ENCODE results near the gene HSF2BP. TPM values are rescaled to one million over a fixed set of nuclear protein-coding genes. Genes with fewer than 3 reads are reported as not detected.

HSF2BP gene
- total RNA-seq = under 1 TPM; 0.32 to 0.48 (median 0.47) TPM
- long read RNA-seq, donor 1, partial matches to known transcripts = 0 of 1 reads
- long read RNA-seq, donor 1, other reads (novel, unspliced or antisense) = 1 of 1 reads
- long read RNA-seq, donor 2, partial matches to known transcripts = 1 of 1 reads
- long read RNA-seq, donor 2, other reads (novel, unspliced or antisense) = 0 of 1 reads

DNA sequence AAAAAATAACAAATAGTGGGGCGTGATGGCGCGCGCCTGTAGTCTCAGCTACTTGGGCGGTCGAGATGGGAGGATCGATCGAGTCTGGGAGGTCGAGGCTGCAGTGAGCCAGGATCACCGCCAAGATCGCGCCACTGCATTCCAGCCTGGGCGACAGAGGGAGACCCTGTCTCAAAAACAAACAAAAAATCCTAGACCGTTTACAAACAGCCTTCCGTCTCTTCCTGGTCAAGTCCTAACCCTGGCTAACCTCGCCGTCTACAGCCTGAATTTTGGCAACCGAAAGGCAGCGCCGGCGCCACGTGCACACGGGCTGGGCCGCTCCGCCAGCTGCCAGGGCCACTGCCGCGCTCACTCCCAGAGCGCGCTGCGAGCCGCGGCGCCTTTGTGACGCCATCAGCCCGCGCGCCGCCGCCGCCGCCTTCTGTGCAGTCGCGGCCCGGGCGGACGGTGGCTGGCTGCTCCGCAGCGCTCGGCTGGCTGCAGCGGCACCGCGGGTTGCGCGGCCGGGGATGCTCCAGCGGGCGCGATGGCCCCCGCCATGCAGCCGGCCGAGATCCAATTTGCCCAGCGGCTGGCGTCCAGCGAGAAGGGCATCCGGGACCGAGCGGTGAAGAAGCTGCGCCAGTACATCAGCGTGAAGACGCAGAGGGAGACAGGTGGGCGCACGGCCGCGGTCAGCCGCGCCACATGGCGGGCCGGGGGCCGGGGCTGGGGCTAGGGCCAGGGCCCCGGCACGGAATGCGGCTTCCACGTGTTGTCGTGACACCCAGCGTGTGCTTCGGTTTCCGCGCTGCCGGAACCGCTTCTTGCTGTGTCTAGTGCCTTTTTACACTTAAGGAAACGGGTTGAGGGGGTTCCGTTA lies at the start of gene HSF2BP, which contains the start of gene RRP1B:
Gene HSF2BP, minus strand, starts transcription at position 353 of the 865 bp plus-strand sequence. CDS start 1,392 bp downstream, outside the sequence.
Gene RRP1B, plus strand, starts transcription at position 425 of the 865 bp plus-strand sequence. Its CDS starts 105 bp downstream, at position 530.
- intact Hi-C loops (cut with DNase I, micrococcal nuclease) = no loop called here
- no peaks in the 10 kb centered on the region for H3K36me3 ChIP-seq (ENCODE audit: low read depth)
- DNase-seq = peak; percentile 83 to 87 (median 87)
- H3K4me3 ChIP-seq = peak within 1 kb of the TSS; percentile 64
- peaks cover 15% of the 10 kb centered on the region for H3K4me1 ChIP-seq (ENCODE audit: low read depth)
- no peaks in the 10 kb centered on the region for H3K9me3 ChIP-seq
- ATAC-seq = peak; percentile 98
- TF ChIP-seq, protein P1, sequence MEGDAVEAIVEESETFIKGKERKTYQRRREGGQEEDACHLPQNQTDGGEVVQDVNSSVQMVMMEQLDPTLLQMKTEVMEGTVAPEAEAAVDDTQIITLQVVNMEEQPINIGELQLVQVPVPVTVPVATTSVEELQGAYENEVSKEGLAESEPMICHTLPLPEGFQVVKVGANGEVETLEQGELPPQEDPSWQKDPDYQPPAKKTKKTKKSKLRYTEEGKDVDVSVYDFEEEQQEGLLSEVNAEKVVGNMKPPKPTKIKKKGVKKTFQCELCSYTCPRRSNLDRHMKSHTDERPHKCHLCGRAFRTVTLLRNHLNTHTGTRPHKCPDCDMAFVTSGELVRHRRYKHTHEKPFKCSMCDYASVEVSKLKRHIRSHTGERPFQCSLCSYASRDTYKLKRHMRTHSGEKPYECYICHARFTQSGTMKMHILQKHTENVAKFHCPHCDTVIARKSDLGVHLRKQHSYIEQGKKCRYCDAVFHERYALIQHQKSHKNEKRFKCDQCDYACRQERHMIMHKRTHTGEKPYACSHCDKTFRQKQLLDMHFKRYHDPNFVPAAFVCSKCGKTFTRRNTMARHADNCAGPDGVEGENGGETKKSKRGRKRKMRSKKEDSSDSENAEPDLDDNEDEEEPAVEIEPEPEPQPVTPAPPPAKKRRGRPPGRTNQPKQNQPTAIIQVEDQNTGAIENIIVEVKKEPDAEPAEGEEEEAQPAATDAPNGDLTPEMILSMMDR (IDR thresholded peaks at IDR 0.05) = no peak

DNA sequence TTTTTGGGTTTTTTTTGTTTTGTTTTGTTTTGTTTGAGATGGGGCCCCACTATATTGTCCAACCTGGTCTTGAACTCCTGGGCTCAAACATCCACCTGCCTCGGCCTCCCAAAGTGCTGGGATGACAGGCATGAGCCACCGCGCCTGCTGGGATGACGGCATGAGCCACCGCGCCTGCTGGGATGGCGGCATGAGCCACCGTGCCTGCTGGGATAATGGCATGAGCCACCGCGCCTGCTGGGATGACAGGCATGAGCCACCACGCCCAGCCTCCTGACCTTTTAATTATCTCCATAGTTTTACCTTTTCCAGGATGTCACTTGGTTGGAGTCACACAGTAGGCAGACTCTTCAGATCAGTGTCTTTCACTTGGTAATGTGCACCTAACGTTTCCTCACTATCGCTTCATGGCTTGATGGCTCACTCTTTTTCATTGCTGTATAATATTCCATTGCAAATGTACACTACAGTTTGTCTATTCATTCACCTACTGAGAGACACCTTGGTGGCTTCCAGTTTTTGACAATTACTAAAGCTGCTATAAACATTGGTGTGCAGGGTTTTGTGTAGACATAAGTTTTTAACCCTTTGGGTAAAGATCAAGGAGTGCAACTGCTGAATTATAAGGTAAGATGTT lies 49.6 kb upstream of the HSF2BP start:
- H3K36me3 ChIP-seq (ENCODE audit: low read depth) = no peaks in the 10 kb centered on the region
- H3K9me3 ChIP-seq = no peaks in the 10 kb centered on the region
- no peak for ATAC-seq
- H3K4me3 ChIP-seq = no peak overlapping the region
- intact Hi-C loops (cut with DNase I, micrococcal nuclease) = no loop called here
- peak in 1 of 3 donors; percentile 31 for DNase-seq
- TF ChIP-seq, protein P1 (IDR thresholded peaks at IDR 0.05) = no peak
- peaks cover 7% of the 10 kb centered on the region for H3K4me1 ChIP-seq (ENCODE audit: low read depth)

DNA sequence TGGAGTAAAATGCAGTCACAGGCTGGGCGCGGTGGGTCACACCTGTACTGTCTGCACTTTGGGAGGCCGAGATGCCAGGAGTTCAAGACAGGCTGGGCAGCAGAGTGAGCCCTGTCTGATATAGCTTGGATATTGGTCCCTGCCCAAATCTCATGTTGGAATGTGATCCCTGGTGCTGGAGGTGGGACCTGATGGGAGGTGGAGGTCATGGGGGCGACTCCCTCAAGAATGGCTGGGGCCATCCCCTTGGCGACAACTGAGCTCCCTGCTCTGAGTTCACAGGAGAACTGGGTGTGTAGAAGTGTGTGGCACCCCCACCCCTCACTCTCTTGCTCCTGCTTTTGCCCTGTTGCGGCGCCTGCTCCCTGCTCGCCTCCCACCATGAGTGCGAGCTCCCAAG lies 48.2 kb upstream of the HSF2BP start:
- TF ChIP-seq, protein P1 (IDR thresholded peaks at IDR 0.05) = no peak
- Histone ChIP-seq H3K9me3 (no peaks in the 10 kb centered on the region), H3K4me3 (no peak overlapping the region), H3K4me1 (ENCODE audit: low read depth) (peaks cover 2% of the 10 kb centered on the region), H3K36me3 (ENCODE audit: low read depth) (no peaks in the 10 kb centered on the region)
- peak in 1 of 3 donors; percentile 37 for DNase-seq
- intact Hi-C loops (cut with DNase I, micrococcal nuclease) = no loop called here
- ATAC-seq = no peak

DNA sequence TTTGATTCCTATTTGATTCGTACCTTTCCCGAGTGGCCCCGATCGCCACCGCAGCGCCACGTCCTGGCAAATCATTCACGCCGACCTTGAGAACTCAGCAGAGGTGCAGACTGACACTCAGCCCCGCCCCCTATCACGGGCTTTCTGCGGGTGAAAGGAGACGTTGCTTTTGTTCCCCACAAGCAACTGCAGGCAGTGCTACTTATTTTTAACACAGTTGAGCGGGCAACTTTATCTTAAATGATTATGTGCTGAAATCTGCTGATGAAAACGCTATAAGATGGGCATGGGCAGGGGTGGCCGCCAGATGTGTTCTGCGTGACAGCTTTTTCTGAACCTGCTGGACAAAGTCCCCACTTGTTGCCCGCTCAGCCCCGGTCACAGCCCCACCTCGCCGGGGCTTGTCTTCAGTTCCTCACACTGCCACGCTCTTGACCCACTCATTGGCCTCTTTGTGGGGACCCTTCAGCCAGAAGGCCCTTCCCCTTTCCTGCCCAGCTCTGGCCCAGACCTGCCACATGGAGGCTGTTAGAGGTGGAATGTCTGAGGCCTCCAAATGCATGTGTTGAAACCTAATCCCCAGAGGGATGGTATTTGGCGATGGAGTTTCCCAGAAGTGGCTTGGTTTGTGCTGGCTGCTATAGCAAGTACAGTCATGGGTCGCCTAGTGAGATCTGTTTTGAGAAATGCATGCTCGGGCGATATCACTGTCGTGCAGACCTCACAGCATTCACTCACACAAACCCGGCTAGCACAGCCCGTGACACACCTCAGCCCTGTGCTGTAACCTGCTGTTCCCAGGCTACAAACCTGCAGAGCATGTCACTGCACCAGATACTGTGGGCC lies 44.0 kb upstream of the HSF2BP start:
- H3K4me3 ChIP-seq = no peak overlapping the region
- no peaks in the 10 kb centered on the region for H3K36me3 ChIP-seq (ENCODE audit: low read depth)
- H3K9me3 ChIP-seq = no peaks in the 10 kb centered on the region
- H3K4me1 ChIP-seq (ENCODE audit: low read depth) = peaks cover 5% of the 10 kb centered on the region
- intact Hi-C loops (cut with DNase I, micrococcal nuclease) = no loop called here
- DNase-seq (peak; percentile 77 to 81 (median 80)), ATAC-seq (peak; percentile 81)
- TF ChIP-seq, protein P1 (IDR thresholded peaks at IDR 0.05) = no peak

DNA sequence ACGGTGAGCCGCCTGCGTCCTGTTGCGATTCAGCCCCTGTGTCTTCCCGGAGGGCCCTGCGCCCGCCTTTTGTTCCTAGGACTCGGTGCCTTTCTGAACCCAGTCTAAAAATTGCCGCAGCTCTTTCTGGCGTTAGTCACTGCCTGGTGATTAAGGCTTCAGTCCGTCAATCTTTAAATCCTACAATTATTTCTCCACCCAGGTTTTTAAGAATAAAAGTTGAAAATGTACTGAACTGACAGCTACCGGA lies 43.4 kb upstream of the HSF2BP start:
- intact Hi-C loops (cut with DNase I, micrococcal nuclease) = no loop called here
- ATAC-seq (peak; percentile 46), DNase-seq (no peak)
- H3K9me3 ChIP-seq = no peaks in the 10 kb centered on the region
- TF ChIP-seq, protein P1 (IDR thresholded peaks at IDR 0.05) = no peak
- H3K4me1 ChIP-seq (ENCODE audit: low read depth) = peaks cover 5% of the 10 kb centered on the region
- no peaks in the 10 kb centered on the region for H3K36me3 ChIP-seq (ENCODE audit: low read depth)
- no peak overlapping the region for H3K4me3 ChIP-seq
